ENCODE measurements around the gene YPEL3. TPM values are rescaled to one million over a fixed set of nuclear protein-coding genes. Genes with fewer than 3 reads are reported as not detected.

The YPEL3 gene
- total RNA-seq, 1 donor from 2014 or later = 12.9 TPM

DNA sequence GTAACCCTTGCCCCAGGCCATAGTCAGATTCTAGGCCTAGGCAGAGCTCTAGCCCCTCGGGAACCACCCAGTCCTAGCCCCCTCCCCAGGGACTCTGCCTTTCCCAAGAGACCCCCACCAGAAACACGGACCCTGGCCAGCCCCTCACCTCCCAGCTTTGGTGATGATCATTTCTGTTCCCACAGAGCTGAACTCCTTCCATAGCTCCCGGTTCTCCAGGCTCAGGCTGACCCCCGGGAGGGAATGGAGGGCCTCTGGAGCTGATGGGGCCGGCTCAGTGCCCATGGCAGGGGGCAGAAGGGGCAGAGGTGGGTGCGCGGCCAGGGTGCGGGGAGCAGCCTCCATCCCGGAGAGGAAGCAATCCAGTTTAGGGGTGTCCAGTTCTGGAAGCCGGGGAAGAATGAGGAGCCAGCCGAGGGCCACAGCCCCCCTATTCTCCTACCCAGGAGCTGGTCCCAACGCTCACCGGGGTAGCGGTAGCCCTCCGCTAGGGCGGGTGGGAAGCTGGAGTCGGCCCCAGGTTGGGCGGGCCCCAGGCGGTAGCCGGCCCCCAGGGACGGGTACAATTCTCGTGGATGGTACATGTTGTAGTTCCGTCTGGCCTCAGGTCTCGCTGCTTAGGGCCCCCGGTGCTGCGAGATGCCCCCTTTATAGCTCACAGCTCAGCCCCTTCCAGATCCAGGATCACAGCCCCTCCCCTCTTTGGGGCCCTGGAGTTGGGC is 5.2 kb downstream of the YPEL3 start:
- no peak for DNase-seq (ENCODE audit: low read depth)

DNA sequence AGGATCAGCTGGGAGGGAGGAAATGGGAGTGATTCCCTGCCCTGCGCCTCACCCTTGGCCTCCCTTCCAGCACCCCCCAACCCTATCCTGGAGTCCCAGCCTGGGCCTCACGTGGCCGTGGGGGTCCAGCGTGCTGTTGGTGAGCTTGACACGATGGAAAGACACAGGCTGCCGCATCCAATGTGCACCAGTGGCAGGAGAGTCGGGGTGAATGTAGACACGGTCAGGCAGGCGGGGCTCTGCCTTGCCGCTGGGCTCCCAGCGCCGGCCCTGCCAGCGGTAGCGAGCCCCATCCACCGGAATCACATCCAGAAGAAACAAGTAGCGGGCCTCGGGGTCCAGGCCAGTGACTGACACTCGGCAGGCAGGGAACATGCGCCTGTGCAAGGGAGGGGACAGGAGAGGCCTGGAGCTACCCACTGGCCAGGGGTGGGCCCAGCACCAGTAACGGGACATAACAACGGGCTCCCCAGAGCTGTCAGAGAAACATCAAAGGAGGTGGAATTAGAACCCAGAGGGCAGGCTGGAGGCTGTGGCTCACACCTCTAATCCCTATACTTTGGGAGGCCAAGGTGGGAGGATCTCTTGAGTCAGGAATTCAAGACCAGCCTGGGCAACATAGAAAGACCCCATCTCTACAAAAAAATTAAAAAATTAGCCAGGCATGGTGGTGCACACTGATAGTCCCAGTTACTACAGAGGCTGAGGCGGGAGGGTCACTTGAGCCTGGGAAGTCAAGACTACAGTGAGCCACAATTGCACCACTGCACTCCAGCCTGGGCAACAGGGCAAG is 7.0 kb downstream of the YPEL3 start:
- DNase-seq (ENCODE audit: low read depth) = no peak

DNA sequence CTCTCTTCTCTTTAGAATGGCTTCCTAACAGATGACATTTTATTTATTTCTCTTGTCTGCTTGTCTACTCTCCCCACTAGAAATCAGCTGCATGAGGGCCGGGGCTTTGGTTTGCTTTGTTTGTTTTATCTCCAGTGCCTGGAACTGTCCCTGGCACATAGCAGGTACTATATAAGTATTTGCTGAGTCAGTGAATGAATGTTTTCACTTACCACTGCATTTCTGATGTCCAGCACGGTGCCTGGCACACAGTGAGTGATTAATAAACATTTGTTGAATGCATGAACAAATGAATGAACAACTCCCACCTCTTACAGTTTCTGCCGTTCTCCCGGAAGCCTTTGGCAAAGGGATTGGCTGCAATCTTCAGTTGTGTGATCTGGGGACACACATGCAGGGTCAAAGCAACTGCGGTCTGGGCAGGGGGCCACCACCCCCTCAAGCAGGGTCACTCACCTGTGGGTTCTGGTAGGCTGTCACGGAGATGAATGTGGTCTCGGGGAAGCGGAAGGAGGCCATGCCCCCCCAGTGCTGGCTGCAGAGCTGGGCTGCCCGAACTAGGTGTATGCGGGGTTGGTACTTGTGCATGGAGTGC is 7.7 kb downstream of the YPEL3 start:
- DNase-seq (ENCODE audit: low read depth) = no peak

DNA sequence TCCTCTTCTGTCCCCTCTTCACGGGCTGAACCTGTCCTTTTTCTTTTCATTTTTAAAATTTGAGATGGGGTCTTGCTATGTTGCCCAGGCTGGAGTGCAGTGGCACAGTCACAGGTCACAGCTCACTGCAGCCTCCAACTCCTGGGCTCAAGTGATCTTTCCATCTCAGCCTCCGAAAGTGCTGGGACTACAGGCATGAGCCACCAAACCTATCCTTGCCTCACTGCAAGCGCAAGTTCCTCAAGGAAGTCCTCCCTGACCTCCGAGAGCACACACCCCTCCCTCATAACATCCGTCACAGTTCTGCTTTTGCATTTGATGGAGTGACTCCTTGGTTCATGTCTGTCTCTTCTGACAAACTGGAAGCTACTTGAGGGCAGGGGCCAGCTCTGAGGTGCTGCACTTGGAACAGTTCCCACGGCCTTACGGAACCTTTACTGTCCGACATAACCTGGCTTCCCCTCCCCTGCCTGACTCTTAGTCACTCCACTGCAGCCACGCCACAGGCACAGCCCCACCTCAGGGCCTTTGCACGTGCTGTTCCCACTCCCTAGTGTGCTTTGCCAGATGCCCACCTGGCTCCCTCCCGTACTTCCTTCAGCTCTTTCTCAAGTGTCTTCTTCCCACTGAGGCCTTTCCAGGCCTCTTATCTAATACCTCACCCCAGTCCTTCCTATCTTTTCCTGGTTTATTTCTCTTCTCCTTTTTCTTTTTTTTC is 8.7 kb downstream of the YPEL3 start:
- no peak for DNase-seq (ENCODE audit: low read depth)

DNA sequence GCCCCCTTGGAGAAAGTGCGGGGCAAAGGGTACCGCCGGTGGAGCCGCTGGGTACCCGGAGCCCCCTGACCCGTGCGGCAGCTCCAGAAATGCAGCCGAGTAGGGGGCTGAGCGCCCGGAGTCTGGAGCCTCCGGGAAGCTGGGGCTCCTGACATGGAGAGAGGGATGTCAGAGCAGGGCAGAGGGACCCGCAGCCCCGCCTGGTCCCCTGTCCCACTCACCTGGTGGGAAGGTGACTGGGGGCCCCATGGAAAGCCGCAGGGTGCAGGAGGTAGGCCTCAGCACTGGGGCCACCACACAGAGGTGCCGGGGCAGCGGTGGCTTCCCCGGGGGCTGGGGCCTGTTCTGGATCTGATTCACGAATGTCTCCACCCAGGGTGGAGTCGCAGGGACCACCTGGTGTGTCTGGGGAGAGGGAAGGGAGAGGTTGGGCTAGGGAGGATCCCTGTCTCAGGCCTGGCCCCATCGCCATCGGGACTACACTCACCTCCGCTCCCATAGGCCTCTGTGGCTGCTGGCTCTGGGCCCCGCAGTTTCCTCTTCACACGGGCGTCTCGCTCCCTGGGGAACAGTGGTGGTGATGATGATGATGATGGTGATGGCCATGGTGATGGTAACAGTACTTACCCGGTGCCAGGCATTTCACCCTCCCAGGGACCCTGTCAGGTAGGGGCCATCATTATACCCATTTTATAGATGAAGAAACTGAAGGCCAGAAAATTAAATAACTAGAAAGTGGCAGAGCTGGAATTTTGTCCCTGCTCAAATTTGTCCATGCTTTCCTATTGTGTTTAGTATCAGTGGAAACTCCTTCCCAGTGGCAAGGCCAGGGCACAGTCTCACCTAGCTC is 9.5 kb downstream of the YPEL3 start:
- no peak for DNase-seq (ENCODE audit: low read depth)

DNA sequence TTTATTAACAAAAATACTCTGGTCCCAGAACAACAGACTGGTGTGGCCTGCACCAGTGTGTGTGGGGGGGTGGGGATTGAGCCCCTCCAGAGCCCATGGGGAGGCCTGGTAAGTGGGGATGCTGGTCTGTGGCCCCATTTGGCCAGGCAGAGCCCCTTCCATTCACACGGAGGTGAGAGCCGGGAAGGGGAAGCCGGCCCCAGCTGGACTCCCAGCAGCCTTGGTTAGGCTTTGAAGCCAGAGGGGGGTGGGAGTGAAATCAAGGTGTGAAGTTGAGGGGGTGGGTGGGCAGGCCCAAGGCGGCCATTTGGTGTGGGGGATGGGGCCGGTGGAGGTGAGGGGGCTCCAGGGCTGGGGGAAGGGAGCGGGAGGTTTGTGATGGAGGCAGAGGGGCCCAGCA is 10.2 kb downstream of the YPEL3 start:
- DNase-seq (ENCODE audit: low read depth) = no peak

DNA sequence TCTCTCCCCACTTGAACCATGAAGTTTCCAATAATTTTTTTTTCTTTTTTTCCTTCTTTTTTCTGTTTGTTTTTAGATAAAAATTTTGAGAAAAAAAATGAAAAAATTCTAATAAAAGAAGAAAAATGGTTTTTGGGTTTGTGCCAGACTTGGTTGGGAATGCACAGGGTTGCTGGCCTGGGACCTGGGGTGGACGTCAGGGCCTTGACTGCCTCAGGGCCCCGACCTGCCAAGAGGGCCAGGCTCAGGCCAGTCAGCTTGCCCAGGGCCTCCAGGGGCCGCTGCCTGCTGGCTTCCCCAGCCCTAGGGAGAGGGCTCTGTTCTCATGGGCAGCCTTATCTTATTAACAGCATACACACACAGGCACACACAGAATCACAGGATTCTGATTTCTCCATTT is 10.8 kb downstream of the YPEL3 start:
- DNase-seq (ENCODE audit: low read depth) = no peak

DNA sequence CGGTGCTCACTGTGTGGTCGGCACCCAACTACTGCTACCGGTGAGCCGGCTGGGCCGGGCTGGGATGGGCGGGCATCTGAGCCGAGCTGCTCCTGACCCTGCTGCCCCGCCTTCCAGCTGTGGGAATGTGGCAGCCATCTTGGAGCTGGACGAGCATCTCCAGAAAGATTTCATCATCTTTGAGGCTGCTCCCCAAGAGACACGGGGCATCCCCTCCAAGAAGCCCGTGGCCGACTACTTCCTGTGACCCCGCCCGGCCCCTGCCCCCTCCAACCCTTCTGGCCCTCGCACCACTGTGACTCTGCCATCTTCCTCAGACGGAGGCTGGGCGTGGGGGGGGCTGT is 11.2 kb downstream of the YPEL3 start:
- no peak for DNase-seq (ENCODE audit: low read depth)

DNA sequence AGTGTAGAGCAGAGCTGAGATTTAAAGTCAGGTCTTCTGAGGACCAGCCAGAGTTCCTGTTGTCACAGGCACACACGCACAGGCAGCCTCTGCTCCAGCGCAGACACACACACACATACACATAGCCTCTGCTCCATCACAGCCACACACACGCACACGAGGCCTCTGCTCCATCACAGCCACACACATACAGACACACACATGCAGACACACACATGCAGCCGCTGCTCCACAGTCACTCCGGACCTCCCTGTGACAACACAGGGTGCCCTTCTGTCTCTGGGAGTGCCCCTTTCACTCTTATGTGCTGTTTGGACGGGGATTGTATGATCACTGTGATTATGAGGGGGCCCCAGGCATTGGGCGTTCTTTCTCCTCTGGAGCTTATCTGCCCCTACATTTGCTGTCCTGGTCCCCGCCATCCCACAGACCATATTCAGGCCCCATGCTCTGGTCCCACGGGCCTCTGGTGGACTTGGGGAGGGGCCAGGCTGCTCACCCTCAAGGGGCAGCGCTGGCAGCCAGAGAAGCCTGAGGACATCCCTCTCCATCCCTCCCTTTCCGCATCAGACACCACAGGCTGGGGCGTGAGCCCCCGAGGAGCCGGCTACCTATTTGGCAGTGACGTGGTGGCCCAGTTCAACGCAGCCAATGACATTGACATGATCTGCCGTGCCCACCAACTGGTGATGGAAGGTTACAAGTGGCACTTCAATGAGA is 11.8 kb downstream of the YPEL3 start:
- no peak for DNase-seq (ENCODE audit: low read depth)

DNA sequence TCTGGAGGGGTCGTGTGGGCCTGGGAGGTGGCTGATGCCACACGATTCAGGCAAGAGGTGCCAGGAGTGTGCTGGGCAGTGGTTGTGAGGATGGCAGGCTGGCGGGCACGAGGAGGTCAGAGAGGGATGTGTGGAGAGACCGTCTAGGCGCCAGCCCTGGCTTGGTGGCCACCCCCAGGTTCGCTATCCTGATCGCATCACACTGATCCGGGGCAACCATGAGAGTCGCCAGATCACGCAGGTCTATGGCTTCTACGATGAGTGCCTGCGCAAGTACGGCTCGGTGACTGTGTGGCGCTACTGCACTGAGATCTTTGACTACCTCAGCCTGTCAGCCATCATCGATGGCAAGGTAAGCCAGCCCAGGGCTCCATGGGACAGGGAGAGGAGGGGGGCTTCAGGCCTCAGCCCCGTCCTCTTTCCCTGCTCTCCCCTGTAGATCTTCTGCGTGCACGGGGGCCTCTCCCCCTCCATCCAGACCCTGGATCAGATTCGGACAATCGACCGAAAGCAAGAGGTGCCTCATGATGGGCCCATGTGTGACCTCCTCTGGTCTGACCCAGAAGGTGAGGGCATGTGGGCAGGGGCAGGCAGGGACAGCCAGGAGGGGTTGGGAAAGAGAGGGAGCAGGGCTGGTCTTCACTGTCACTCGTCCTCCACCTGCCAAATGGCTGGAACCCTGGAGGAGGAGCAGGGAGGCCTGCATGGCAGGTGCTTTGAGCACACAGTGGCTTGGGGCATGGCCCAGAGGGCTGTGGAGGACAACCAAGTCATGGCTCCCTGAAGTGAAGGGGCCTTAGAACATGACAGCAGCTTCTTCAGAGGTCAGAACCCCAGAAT is 12.6 kb downstream of the YPEL3 start:
- no peak for DNase-seq (ENCODE audit: low read depth)

DNA sequence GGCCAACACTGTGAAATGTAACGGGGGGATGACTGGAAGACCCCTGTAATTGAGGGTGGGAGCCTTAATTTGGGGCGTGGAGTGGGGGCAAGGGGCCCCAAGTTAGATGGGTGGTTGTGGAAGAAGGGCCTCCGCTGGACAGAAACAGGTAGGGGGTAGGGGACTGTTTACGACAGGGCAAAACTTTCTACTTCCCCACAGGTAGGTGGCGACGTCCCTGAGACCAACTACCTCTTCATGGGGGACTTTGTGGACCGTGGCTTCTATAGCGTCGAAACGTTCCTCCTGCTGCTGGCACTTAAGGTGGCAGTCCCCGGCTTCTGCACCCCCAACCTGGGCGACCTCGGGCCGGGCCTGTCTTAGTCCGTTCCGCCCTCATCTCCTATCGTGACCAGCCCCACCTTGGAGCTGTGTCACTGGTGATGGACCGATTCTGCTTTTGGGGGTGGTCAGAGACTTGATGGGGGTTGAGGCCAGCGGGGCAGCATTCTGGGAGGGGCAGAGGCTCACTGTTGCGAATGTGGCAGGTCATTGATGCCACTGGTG is 13.4 kb downstream of the YPEL3 start:
- DNase-seq (ENCODE audit: low read depth) = no peak

DNA sequence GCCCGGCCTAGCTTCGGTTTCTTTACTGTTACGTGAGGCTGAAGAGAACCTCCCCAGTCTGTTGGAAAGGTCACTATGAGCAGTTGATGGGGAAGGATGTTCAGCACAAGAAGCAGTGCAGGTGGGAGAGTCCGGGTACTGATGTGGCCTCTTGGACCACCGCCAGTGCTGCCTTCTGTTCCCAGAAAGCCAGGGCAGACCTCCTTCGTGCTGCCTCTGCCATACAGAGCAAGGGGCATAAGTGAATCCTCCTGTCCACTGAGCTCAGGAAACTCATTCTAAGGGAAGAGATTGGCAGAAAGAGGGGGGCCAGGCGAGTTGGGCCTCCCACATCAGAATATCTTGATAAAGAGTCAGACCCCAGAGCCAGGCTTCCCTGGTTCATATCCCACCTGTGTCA is 16.5 kb downstream of the YPEL3 start:
- no peak for DNase-seq (ENCODE audit: low read depth)

DNA sequence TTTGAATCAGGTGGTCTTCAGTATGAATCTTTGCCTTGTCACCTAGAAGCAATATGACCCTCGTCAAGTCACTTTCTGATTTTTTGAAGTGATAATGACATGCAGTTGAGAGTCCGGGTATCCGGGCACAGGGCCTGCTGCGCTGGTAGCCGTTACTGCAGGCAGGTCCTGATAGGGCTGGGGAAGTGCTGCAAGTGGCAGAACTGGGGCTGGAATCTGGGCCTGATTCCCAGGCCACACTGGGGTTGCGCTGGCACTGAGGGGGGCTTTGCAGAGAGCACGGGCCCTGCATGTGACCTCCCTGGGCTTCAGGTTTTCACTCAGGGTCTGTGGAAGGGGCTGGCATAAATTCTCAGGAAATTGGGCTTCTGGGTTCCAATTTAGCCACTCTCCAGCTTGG is 17.3 kb downstream of the YPEL3 start:
- DNase-seq (ENCODE audit: low read depth) = no peak

DNA sequence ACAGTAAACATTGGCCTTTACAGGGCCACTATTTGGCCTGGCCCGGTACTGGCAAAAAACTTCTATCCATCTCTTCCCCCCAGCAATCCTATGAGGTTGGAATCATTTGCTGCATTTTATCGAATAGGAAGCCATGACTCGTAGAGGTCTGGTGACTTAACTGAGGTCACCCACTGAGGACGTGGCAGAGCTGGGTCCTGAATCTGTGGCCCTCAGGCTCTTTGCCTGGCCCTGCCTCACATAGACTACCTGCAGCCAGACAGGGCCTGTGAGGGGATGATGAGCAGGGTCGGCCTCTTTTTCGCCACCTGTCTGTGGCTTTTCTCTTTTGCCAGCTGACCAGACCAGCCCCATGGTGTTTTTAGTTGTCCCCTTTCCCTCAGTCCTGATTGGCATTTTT is 18.4 kb downstream of the YPEL3 start:
- no peak for DNase-seq (ENCODE audit: low read depth)

DNA sequence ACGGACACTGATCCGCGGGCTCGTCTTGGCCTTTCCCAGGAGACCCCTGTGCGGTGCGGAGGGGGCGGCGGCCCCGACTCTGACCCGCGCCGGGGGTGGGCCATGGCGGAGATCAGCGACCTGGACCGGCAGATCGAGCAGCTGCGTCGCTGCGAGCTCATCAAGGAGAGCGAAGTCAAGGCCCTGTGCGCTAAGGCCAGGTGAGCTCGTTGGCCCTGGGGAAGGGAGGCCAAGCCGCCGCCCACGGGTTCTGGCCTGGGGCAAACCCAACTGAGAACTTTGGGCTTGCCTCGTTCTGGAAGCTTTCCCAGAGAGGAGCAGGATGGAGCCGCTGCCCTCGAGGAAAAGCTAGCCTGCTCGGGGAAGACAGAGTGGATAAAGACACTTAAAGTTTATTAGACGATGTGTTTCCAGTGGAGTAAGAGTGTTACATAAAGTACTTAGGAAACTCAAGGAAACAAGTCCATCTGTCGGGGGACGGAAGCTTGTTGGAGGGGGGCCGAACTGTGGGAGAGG is 19.7 kb downstream of the YPEL3 start:
- no peak for DNase-seq (ENCODE audit: low read depth)

DNA sequence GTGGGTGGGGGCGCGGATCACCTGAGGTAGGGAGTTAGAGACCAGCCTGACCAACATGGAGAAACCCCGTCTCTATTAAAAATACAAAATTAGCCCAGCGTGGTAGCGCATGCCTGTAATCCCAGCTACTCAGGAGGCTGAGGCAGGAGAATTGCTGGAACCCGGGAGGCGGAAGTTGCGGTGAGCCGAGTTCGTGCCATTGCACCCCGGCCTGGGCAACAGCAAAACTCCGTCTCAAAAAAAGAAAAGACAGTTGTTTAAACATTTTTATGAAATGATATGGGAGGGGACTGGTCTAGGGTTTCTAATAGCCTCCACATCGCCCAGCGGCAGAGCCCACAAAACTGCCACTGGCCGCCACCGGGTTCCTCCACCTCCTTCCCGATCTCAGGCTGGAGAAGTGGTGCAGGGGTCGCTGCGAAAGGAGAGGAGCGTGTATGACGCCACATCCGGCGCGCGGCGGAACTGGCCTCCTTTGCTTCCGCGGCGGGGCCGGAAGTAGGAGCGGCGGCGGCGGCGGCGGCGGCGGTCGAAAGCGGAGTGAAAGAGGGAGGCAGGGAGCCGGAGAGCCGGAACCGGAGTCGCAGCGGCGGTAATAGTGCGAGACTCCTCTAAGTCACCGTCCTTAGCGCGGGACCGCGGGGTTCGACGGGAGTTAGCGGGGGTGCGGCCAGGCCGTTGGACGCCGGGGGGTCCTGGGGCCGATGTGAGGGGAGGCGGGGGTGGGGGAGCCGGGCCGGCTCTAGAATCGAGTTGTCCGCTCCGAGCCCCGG is 20.3 kb downstream of the YPEL3 start, which contains the start of gene PPP4C:
Gene PPP4C, plus strand, starts transcription at position 492 of the 773 bp plus-strand sequence. CDS start 384 bp downstream, outside the sequence.
- DNase-seq (ENCODE audit: low read depth) = peak; percentile 61

DNA sequence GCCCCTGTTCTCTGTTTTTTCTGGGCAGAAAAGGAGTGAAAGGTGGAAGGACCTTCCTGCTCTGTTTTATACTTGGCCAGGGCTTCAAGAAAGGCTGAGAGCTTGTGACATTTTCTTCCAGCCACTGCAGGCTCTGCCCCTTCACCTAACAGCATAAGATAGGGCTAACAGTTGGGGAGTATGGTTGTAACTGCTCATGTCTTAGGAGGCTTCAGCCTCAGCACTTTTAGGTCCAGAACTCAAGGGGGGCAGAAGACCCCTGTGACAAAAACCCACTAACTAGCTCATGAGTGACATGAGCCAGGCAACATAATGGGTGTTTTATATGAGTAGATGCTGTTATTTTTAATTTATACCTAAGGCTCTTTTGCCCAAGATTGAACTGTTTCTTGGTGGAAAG is 25.5 kb downstream of the YPEL3 start:
- DNase-seq (ENCODE audit: low read depth) = no peak

Measured in renal cortical epithelial cell (primary cell).